SK-N-SH treated with all-trans-retinoic acid at 6 μM for 48 hours (cell line): ENCODE data around the gene USP49.
A peak's percentile ranks its signal among the peaks of the same experiment; 100 is the strongest.

Experiments used
- ATAC-seq: fragments of 200-7000 bp; cut with Tn5 transposase; 3 replicates; pipeline ENCODE4 v1.9.1; 2020; ENCODE audit warnings: mild to moderate bottlenecking, moderate library complexity
- ARNTL ChIP-seq: fragments of 450-650 bp; formaldehyde crosslinking; IDR thresholded peaks from 2 replicates; pipeline ENCODE4 v1.5.0; 2020; ENCODE audit warnings: low read depth, mild to moderate bottlenecking, moderate library complexity, borderline replicate concordance
- BACH2 ChIP-seq: fragments of 250-450 bp; sonication (Bioruptor Pico); IDR thresholded peaks from 2 replicates; pipeline ENCODE4 v1.9.0; 2021; ENCODE audit warnings: mild to moderate bottlenecking, borderline replicate concordance
- CSDC2 ChIP-seq: fragments of 250-450 bp; sonication (Bioruptor Pico); IDR thresholded peaks from 2 replicates; pipeline ENCODE4 v1.5.0; 2020; ENCODE audit warnings: mild to moderate bottlenecking, moderate library complexity
- ESRRG ChIP-seq: fragments of 250-450 bp; sonication (Bioruptor Pico); IDR thresholded peaks from 2 replicates; pipeline ENCODE4 v1.6.1; 2021; ENCODE audit warnings: mild to moderate bottlenecking
- GLIS3 ChIP-seq: fragments of 250-450 bp; sonication (Bioruptor Pico); IDR thresholded peaks from 2 replicates; pipeline ENCODE4 v1.5.0; 2020; ENCODE audit warnings: mild to moderate bottlenecking, moderate library complexity
- ISL1 ChIP-seq: fragments of 250-450 bp; sonication (Bioruptor Pico); IDR thresholded peaks from 2 replicates; pipeline ENCODE4 v2.1.2; 2022; ENCODE audit warnings: mild to moderate bottlenecking, moderate library complexity
- OSR1 ChIP-seq: fragments of 250-450 bp; sonication (Bioruptor Pico); IDR thresholded peaks from 2 replicates; pipeline ENCODE4 v1.8.0; 2022; ENCODE audit warnings: moderate library complexity, mild to moderate bottlenecking, inconsistent platforms
- PPARA ChIP-seq: fragments of 250-450 bp; sonication (Bioruptor Pico); IDR thresholded peaks from 2 replicates; pipeline ENCODE4 v1.5.0; 2020; ENCODE audit warnings: mild to moderate bottlenecking, borderline replicate concordance
- SNAI2 ChIP-seq: fragments of 250-450 bp; sonication (Bioruptor Pico); IDR thresholded peaks from 2 replicates; pipeline ENCODE4 v1.5.0; 2020; ENCODE audit warnings: mild to moderate bottlenecking, moderate library complexity
- TCF4 ChIP-seq: fragments of 250-450 bp; sonication (Bioruptor Pico); IDR thresholded peaks from 2 replicates; pipeline ENCODE4 v1.8.0; 2021; ENCODE audit warnings: mild to moderate bottlenecking, moderate library complexity, borderline replicate concordance
- TOX ChIP-seq: fragments of 250-450 bp; sonication (Bioruptor Pico); IDR thresholded peaks from 2 replicates; pipeline ENCODE4 v1.8.0; 2021; ENCODE audit warnings: mild to moderate bottlenecking, moderate library complexity, borderline replicate concordance
- ZC3H10 ChIP-seq: fragments of 250-450 bp; sonication (Bioruptor Pico); IDR thresholded peaks from 2 replicates; pipeline ENCODE4 v1.5.1; 2021; ENCODE audit warnings: mild to moderate bottlenecking, moderate library complexity
- ZFP3 ChIP-seq: fragments of 250-450 bp; sonication (Bioruptor Pico); IDR thresholded peaks from 2 replicates; pipeline ENCODE4 v1.5.0; 2020; ENCODE audit warnings: mild to moderate bottlenecking, moderate library complexity
- ZFP30 ChIP-seq: fragments of 450-650 bp; formaldehyde crosslinking; IDR thresholded peaks from 2 replicates; pipeline ENCODE4 v1.5.0; 2022; ENCODE audit warnings: mild to moderate bottlenecking, moderate library complexity
- ZNF70 ChIP-seq: fragments of 450-650 bp; formaldehyde crosslinking; IDR thresholded peaks from 2 replicates; pipeline ENCODE4 v1.5.0; 2020; ENCODE audit warnings: mild to moderate bottlenecking, moderate library complexity
- ZNF8 ChIP-seq: fragments of 450-650 bp; formaldehyde crosslinking; IDR thresholded peaks from 2 replicates; pipeline ENCODE4 v1.5.0; 2020; ENCODE audit warnings: mild to moderate bottlenecking, moderate library complexity
- TF ChIP-seq, protein P1 (sequence below): fragments of 250-450 bp; sonication (Bioruptor Pico); IDR thresholded peaks from 2 replicates; pipeline ENCODE4 v1.8.0; 2020; ENCODE audit warnings: mild to moderate bottlenecking, moderate library complexity, borderline replicate concordance
- TF ChIP-seq, protein P2 (sequence below): fragments of 250-450 bp; sonication (Bioruptor Pico); IDR thresholded peaks from 2 replicates; pipeline ENCODE4 v1.5.0; 2020; ENCODE audit warnings: mild to moderate bottlenecking, moderate library complexity
- TF ChIP-seq, protein P3 (sequence below): fragments of 250-450 bp; sonication (Bioruptor Pico); IDR thresholded peaks from 2 replicates; pipeline ENCODE4 v1.5.1; 2021; ENCODE audit warnings: mild to moderate bottlenecking, moderate library complexity
- TF ChIP-seq, protein P4 (sequence below): fragments of 250-450 bp; sonication (Bioruptor Pico); IDR thresholded peaks from 2 replicates; pipeline ENCODE4 v1.5.1; 2020; ENCODE audit warnings: low read depth, mild to moderate bottlenecking, moderate library complexity

The USP49 gene

DNA sequence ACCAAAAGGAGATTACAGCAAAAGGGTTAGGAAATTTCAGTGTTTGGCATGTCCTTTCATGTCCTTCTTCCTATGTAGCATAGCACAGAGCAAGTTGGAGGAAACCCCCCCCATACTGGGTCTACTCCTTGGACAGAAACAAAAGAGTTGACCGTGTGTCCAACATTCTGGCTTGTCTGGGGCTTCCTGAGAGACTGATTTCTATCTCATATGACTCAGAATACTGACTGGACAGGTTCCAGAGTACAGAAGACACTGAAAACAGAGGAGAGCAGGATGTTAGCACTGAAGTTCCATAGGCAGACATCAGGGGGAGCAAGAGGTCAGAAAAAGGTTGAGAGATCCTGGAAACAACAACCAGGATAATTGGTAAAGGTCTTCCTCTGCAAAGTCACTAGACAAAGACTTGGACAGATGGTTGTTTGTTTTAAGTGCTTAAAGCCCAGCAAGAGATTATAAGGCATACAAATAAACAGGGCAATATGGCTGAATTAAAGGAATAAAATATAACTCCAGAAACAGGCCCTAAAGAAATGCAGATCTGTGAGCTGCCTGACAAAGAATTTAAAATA lies 48.4 kb downstream of the USP49 start:
- TF ChIP-seq PPARA (CRISPR knock-in tag) = no peak
- peak; percentile 18; the same call in 1 of the 2 replicates for TF ChIP-seq ISL1
- ATAC-seq = peak; percentile 98

DNA sequence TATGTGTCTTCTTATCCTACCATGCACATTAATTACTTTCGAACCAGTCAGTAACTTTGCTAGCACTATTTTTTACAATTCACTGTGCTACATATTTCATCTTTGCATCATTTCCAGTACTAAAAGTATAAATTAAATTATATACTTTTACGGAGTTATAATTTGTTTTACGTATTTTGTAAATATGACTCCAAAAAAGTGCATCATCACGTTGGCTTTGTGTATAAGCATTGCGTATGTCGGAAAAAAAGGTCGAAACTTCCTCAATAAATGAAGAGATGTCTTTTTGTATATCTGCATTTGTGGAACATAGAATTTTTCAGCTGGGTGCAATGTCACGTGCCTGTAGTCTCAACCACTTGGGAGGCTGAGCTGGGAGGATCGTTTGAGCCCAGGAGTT lies 52.0 kb downstream of the USP49 start:
- ATAC-seq = no peak
- no peak for TF ChIP-seq BACH2 (CRISPR knock-in tag)
- TF ChIP-seq, all 23 proteins: peak for 0

DNA sequence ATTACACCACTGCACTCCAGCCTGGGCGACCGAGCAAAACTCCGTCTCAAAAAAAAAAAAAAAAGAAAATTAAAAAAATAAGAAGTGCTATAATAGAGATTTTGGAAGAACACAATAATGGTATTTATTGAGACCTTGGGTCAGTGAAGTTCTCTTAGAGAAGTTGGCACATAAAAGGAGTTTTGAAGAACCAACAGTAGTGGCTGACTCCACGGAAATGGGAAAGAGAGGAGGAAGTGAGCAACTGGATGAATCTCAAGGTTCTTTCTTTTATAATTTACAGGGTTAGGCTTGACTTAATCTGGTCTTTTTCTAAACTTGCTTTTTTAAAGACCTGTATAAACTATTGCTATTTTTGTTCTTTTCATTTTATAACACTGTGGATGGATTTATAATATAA lies 54.8 kb downstream of the USP49 start:
- ATAC-seq = no peak
- TF ChIP-seq ZFP3 (no peak), TCF4 (no peak), ZNF8 (CRISPR knock-in tag) (no peak), ARNTL (CRISPR knock-in tag) (no peak), ZFP30 (CRISPR knock-in tag) (no peak), ESRRG (CRISPR knock-in tag) (no peak), ISL1 (no peak), SNAI2 (CRISPR knock-in tag) (no peak), CSDC2 (CRISPR knock-in tag) (no peak), OSR1 (CRISPR knock-in tag) (no peak), ZNF70 (CRISPR knock-in tag) (no peak), ZC3H10 (CRISPR knock-in tag) (no peak), GLIS3 (CRISPR knock-in tag) (no peak), PPARA (CRISPR knock-in tag) (no peak), BACH2 (CRISPR knock-in tag) (no peak)
- TF ChIP-seq, protein P1, sequence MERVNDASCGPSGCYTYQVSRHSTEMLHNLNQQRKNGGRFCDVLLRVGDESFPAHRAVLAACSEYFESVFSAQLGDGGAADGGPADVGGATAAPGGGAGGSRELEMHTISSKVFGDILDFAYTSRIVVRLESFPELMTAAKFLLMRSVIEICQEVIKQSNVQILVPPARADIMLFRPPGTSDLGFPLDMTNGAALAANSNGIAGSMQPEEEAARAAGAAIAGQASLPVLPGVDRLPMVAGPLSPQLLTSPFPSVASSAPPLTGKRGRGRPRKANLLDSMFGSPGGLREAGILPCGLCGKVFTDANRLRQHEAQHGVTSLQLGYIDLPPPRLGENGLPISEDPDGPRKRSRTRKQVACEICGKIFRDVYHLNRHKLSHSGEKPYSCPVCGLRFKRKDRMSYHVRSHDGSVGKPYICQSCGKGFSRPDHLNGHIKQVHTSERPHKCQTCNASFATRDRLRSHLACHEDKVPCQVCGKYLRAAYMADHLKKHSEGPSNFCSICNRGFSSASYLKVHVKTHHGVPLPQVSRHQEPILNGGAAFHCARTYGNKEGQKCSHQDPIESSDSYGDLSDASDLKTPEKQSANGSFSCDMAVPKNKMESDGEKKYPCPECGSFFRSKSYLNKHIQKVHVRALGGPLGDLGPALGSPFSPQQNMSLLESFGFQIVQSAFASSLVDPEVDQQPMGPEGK = no peak
- TF ChIP-seq, protein P2, sequence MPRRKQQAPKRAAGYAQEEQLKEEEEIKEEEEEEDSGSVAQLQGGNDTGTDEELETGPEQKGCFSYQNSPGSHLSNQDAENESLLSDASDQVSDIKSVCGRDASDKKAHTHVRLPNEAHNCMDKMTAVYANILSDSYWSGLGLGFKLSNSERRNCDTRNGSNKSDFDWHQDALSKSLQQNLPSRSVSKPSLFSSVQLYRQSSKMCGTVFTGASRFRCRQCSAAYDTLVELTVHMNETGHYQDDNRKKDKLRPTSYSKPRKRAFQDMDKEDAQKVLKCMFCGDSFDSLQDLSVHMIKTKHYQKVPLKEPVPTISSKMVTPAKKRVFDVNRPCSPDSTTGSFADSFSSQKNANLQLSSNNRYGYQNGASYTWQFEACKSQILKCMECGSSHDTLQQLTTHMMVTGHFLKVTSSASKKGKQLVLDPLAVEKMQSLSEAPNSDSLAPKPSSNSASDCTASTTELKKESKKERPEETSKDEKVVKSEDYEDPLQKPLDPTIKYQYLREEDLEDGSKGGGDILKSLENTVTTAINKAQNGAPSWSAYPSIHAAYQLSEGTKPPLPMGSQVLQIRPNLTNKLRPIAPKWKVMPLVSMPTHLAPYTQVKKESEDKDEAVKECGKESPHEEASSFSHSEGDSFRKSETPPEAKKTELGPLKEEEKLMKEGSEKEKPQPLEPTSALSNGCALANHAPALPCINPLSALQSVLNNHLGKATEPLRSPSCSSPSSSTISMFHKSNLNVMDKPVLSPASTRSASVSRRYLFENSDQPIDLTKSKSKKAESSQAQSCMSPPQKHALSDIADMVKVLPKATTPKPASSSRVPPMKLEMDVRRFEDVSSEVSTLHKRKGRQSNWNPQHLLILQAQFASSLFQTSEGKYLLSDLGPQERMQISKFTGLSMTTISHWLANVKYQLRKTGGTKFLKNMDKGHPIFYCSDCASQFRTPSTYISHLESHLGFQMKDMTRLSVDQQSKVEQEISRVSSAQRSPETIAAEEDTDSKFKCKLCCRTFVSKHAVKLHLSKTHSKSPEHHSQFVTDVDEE = no peak
- TF ChIP-seq, protein P3, sequence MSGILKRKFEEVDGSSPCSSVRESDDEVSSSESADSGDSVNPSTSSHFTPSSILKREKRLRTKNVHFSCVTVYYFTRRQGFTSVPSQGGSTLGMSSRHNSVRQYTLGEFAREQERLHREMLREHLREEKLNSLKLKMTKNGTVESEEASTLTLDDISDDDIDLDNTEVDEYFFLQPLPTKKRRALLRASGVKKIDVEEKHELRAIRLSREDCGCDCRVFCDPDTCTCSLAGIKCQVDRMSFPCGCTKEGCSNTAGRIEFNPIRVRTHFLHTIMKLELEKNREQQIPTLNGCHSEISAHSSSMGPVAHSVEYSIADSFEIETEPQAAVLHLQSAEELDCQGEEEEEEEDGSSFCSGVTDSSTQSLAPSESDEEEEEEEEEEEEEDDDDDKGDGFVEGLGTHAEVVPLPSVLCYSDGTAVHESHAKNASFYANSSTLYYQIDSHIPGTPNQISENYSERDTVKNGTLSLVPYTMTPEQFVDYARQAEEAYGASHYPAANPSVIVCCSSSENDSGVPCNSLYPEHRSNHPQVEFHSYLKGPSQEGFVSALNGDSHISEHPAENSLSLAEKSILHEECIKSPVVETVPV (CRISPR knock-in tag) = no peak
- TF ChIP-seq, all 23 proteins: peak for 0

DNA sequence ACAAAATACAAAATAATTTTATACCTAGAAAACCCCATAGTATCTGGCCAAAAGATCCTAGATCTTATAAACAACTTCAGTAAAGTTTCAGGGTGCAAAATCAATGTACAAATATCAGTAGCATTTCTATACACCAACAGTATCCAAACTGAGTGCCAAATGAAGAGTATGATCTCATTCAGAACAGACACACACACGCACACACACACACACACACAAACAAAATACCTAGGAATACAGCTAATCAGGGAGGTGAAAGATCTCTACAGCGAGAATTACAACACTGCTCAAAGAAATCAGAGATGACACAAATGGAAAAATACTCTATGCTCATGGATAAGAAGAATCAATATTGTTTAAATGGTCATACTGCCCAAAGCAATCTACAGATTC lies 58.5 kb downstream of the USP49 start:
- ATAC-seq = no peak
- TF ChIP-seq, protein P1 = no peak
- no peak for TF ChIP-seq TOX
- no peak for TF ChIP-seq ZFP30 (CRISPR knock-in tag)
- TF ChIP-seq CSDC2 (CRISPR knock-in tag) = no peak
- no peak for TF ChIP-seq ZC3H10 (CRISPR knock-in tag)
- no peak for TF ChIP-seq TCF4
- TF ChIP-seq GLIS3 (CRISPR knock-in tag) = no peak
- TF ChIP-seq, protein P3 (CRISPR knock-in tag) = no peak
- no peak for TF ChIP-seq ZNF8 (CRISPR knock-in tag)
- TF ChIP-seq PPARA (CRISPR knock-in tag) = no peak
- TF ChIP-seq, protein P4, sequence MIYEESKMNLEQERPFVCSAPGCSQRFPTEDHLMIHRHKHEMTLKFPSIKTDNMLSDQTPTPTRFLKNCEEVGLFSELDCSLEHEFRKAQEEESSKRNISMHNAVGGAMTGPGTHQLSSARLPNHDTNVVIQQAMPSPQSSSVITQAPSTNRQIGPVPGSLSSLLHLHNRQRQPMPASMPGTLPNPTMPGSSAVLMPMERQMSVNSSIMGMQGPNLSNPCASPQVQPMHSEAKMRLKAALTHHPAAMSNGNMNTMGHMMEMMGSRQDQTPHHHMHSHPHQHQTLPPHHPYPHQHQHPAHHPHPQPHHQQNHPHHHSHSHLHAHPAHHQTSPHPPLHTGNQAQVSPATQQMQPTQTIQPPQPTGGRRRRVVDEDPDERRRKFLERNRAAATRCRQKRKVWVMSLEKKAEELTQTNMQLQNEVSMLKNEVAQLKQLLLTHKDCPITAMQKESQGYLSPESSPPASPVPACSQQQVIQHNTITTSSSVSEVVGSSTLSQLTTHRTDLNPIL (CRISPR knock-in tag) = no peak
- no peak for TF ChIP-seq ESRRG (CRISPR knock-in tag)
- no peak for TF ChIP-seq OSR1 (CRISPR knock-in tag)
- TF ChIP-seq, protein P2 = no peak
